Psoas muscle (tissue), 8 donors: ENCODE results near the gene CHRD. TPM values are rescaled to one million over a fixed set of nuclear protein-coding genes. Genes with fewer than 3 reads are reported as not detected.

Experiments used
- ATAC-seq, 4 donors: fragments of 200-7000 bp; cut with Tn5 transposase; one replicate each; pipeline ENCODE4 v1.9.1; 2020; ENCODE audit warnings: moderate library complexity in 3 of 4, mild to moderate bottlenecking in 2 of 4
- DNase-seq, 2 donors: peaks; one replicate each; pipeline ENCODE4 v3.0.0-alpha.2; 2020
- H3K27ac ChIP-seq: fragments of 200-600 bp; one replicate; pipeline ENCODE4 v1.8.0; 2022
- H3K27me3 ChIP-seq, 3 donors: fragments of 200-600 bp in 1 of 3; one replicate each; pipeline versions ENCODE4 v1.6.1 to v1.8.0; 2013 to 2022; ENCODE audit warnings: low read length in 2 of 3, mild to moderate bottlenecking in 2 of 3, moderate library complexity in 1 of 3; ENCODE audit not compliant: insufficient read depth in 3 of 3
- H3K36me3 ChIP-seq, 2 donors: fragments of 200-600 bp in 1 of 2; one replicate each; pipeline versions ENCODE4 v1.6.1 to v1.8.0; 2013 to 2022; ENCODE audit warnings: low read depth in 1 of 2, mild to moderate bottlenecking in 1 of 2, moderate library complexity in 1 of 2; ENCODE audit not compliant: insufficient read depth in 1 of 2
- H3K4me1 ChIP-seq: fragments of 200-600 bp; one replicate; pipeline ENCODE4 v1.8.0; 2022
- H3K4me3 ChIP-seq: fragments of 200-600 bp; one replicate; pipeline ENCODE4 v1.8.0; 2022; ENCODE audit warnings: mild to moderate bottlenecking
- H3K9me3 ChIP-seq: fragments of 200-600 bp; one replicate; pipeline ENCODE4 v1.8.0; 2022
- CTCF ChIP-seq: fragments of 200-600 bp; IDR thresholded peaks from one replicate; pipeline ENCODE4 v1.8.0; 2022; ENCODE audit warnings: antibody characterized with exemption
- WGBS, 3 donors: extraction: QIAGEN DNeasy Blood & Tissue Kit; methylation state at CpG; one replicate each; pipeline versions ENCODE4 v1.1.6 to v1.1.7; 2013; 5-methylcytosine and 5-hydroxymethylcytosine counted together
- intact Hi-C, 2 donors: fragments of 100-400 bp; cut with DNase I; formaldehyde crosslinking; loops; one replicate each; pipeline versions ENCODE4 v1.11.0 to v1.14.2; 2022
- polyA plus RNA-seq, 3 donors: library from polyadenylated mRNA; stranded (reverse); fragments of 200-250 nt; gene quantifications; one replicate each; pipeline ENCODE4 v1.2.3, GENCODE V29; 2013
- total RNA-seq, 4 donors: library from RNA; stranded (reverse); fragmentation: NEBNext Ultra II Directional in 2 of 4; extraction: Animal tissue kit (Norgen Biotek cat#: 25700) in 2 of 4; gene quantifications; one replicate each; pipeline versions ENCODE4 v1.2.1 to v1.2.4, GENCODE V29; 2021 to 2023
- donor health status: healthy with polysubstance abuse.
- donor health status: DM: no; HTN: no; CAD: no; lungs with moderate emphysema.
- donor health status: Bipolar disorder and iron deficiency.
- donor health status: healthy.
- donor health status: DM: yes; HTN: yes; CAD: no.
- donor health status: DM: no; HTN: no; CAD: no.
- donor health status: DM: no; HTN: no; CAD: no.
- donor health status: DM: yes; HTN: yes; CAD: no.

CHRD gene
- total and polyA plus RNA-seq, 7 donors, result 2.5 to 10.5 (median 5.2) TPM

- Histone ChIP-seq H3K4me1 (peaks cover 11% of the 10 kb centered on the region), H3K9me3 (no peaks in the 10 kb centered on the region), H3K27me3 (no peaks in the 10 kb centered on the region), H3K4me3 (no peak overlapping the region), H3K36me3 (peaks cover 0 to 10% of the 10 kb centered on the region in 2 donors), H3K27ac (no peak overlapping the region)
- intact Hi-C loops, result no loop called here
- no peak for ATAC-seq
- no peak for DNase-seq
- 92 to 95% (median 94%) methylated on average over 22 to 24 of the region's 24 CpGs for WGBS, 3 donors
- no peak for TF ChIP-seq CTCF
These were observed 22.4 kb upstream of the CHRD start for GRCh38 chr3:184357248-184358123.

- Histone ChIP-seq H3K27me3 (no peaks in the 10 kb centered on the region), H3K36me3 (peaks cover 0 to 4% of the 10 kb centered on the region in 2 donors), H3K4me1 (peaks cover 11% of the 10 kb centered on the region), H3K9me3 (no peaks in the 10 kb centered on the region), H3K4me3 (no peak overlapping the region), H3K27ac (no peak overlapping the region)
- intact Hi-C loops, result no loop called here
- WGBS, 3 donors, result 90 to 97% (median 95%) methylated on average over 12 of the region's 12 CpGs
- no peak for TF ChIP-seq CTCF
- DNase-seq (no peak), ATAC-seq (no peak)
These were observed 21.6 kb upstream of the CHRD start for GRCh38 chr3:184358124-184358767.

GRCh38 chr3:184358921-184359350 is 20.9 kb upstream of the CHRD start:
- H3K9me3 ChIP-seq, result no peaks in the 10 kb centered on the region
- no peaks in the 10 kb centered on the region for H3K27me3 ChIP-seq
- no peak for ATAC-seq
- DNase-seq, result no peak
- H3K4me3 ChIP-seq, result no peak overlapping the region
- no peak overlapping the region for H3K27ac ChIP-seq
- WGBS, 3 donors, result 63 to 73% (median 68%) methylated on average over 13 to 14 of the region's 14 CpGs
- H3K36me3 ChIP-seq, result peaks cover 0 to 4% of the 10 kb centered on the region in 2 donors
- intact Hi-C loops, result no loop called here
- TF ChIP-seq CTCF, result no peak
- peaks cover 11% of the 10 kb centered on the region for H3K4me1 ChIP-seq

- no peak for DNase-seq
- Histone ChIP-seq H3K4me3 (no peak overlapping the region), H3K27me3 (no peaks in the 10 kb centered on the region), H3K4me1 (peaks cover 11% of the 10 kb centered on the region), H3K9me3 (no peaks in the 10 kb centered on the region), H3K36me3 (peaks cover 0 to 6% of the 10 kb centered on the region in 2 donors), H3K27ac (no peak overlapping the region)
- no peak for ATAC-seq
- TF ChIP-seq CTCF, result no peak
- intact Hi-C loops, result no loop called here
- 66 to 77% (median 68%) methylated on average over 9 of the region's 9 CpGs for WGBS, 3 donors
These were observed 20.2 kb upstream of the CHRD start for GRCh38 chr3:184359610-184360009.
